PFSK-1 (cell line): ENCODE data around the gene GLIPR1.

Source experiments
- FOXP2 ChIP-seq: optimal IDR thresholded peaks from 2 replicates; pipeline ENCODE3; 2011; ENCODE audit warnings: borderline replicate concordance, control low read depth, inconsistent platforms; ENCODE audit not compliant: insufficient read depth; ENCODE audit errors: extremely low read length, extremely low read depth
- POLR2AphosphoS5 ChIP-seq: IDR thresholded peaks from 2 replicates; pipeline ENCODE4 v1.6.1; 2012; ENCODE audit warnings: low read depth, mild to moderate bottlenecking, control low read depth, low read length, moderate library complexity
- REST ChIP-seq, 2 experiments: IDR thresholded peaks; 2 replicates each; pipeline versions ENCODE4 v1.6.1 to v1.8.0; 2011 to 2012; ENCODE audit warnings: low read depth in 2 of 2, low read length in 2 of 2, control low read depth in 1 of 2, inconsistent platforms in 1 of 2, mild to moderate bottlenecking in 1 of 2, moderate library complexity in 1 of 2; ENCODE audit not compliant: insufficient read depth in 1 of 2
- SIN3A ChIP-seq: IDR thresholded peaks from 2 replicates; pipeline ENCODE4 v1.6.1; 2012; ENCODE audit warnings: mild to moderate bottlenecking, low read length, moderate library complexity, borderline replicate concordance; ENCODE audit not compliant: insufficient read depth
- TAF1 ChIP-seq: IDR thresholded peaks from 2 replicates; pipeline ENCODE4 v1.6.1; 2012; ENCODE audit warnings: low read length, control low read depth, borderline replicate concordance; ENCODE audit not compliant: insufficient read depth

GLIPR1 gene

GRCh38 chr12:75528272-75528671, 47.7 kb downstream of the GLIPR1 start:
- TF ChIP-seq REST (IDR thresholded peaks at IDR 0.05; ENCODE audit: insufficient read depth in 1 of 2, low read depth in 2 of 2, low read length in 2 of 2) (no peak), TAF1 (no peak), FOXP2 (no peak), SIN3A (no peak)

- no peak for TF ChIP-seq FOXP2
- no peak for TF ChIP-seq REST (IDR thresholded peaks at IDR 0.05; ENCODE audit: insufficient read depth in 1 of 2, low read depth in 2 of 2, low read length in 2 of 2)
- no peak for TF ChIP-seq TAF1
- TF ChIP-seq SIN3A, result no peak
- TF ChIP-seq POLR2AphosphoS5, result no peak
These were observed 48.1 kb downstream of the GLIPR1 start for GRCh38 chr12:75528692-75529091.

- no peak for TF ChIP-seq POLR2AphosphoS5
- no peak for TF ChIP-seq FOXP2
- no peak for TF ChIP-seq SIN3A
These were observed 48.8 kb downstream of the GLIPR1 start for GRCh38 chr12:75529316-75529715.

GRCh38 chr12:75529826-75530225, 49.3 kb downstream of the GLIPR1 start:
- TF ChIP-seq POLR2AphosphoS5 (no peak), FOXP2 (no peak), SIN3A (no peak)

GRCh38 chr12:75533239-75533638, 52.7 kb downstream of the GLIPR1 start:
- TF ChIP-seq TAF1, result no peak
- TF ChIP-seq POLR2AphosphoS5, result no peak
- TF ChIP-seq FOXP2, result no peak
- TF ChIP-seq REST (IDR thresholded peaks at IDR 0.05; ENCODE audit: insufficient read depth in 1 of 2, low read depth in 2 of 2, low read length in 2 of 2), result no peak
- no peak for TF ChIP-seq SIN3A

- no peak for TF ChIP-seq SIN3A
- no peak for TF ChIP-seq REST (IDR thresholded peaks at IDR 0.05; ENCODE audit: insufficient read depth in 1 of 2, low read depth in 2 of 2, low read length in 2 of 2)
- no peak for TF ChIP-seq POLR2AphosphoS5
- TF ChIP-seq TAF1, result no peak
- TF ChIP-seq FOXP2, result no peak
These were observed 59.3 kb downstream of the GLIPR1 start for GRCh38 chr12:75539889-75540288.
